Stimulated activated CD4-positive, alpha-beta T cell treated with anti-CD3 and anti-CD28 coated beads, Interleukin-4, amount 100 ng/mL, for 24 hours (primary cell): ENCODE data around the gene MFNG.
"Not testable (repeated sequence)": the region's sequence is repeated elsewhere in the genome, so short reads cannot be mapped to it uniquely, and the experiment has no call there.

Experiments
- DNase-seq: peaks from one replicate; pipeline ENCODE4 v3.0.0-alpha.2; 2020

The MFNG gene, protein sequence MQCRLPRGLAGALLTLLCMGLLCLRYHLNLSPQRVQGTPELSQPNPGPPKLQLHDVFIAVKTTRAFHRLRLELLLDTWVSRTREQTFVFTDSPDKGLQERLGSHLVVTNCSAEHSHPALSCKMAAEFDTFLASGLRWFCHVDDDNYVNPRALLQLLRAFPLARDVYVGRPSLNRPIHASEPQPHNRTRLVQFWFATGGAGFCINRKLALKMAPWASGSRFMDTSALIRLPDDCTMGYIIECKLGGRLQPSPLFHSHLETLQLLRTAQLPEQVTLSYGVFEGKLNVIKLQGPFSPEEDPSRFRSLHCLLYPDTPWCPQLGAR

DNA sequence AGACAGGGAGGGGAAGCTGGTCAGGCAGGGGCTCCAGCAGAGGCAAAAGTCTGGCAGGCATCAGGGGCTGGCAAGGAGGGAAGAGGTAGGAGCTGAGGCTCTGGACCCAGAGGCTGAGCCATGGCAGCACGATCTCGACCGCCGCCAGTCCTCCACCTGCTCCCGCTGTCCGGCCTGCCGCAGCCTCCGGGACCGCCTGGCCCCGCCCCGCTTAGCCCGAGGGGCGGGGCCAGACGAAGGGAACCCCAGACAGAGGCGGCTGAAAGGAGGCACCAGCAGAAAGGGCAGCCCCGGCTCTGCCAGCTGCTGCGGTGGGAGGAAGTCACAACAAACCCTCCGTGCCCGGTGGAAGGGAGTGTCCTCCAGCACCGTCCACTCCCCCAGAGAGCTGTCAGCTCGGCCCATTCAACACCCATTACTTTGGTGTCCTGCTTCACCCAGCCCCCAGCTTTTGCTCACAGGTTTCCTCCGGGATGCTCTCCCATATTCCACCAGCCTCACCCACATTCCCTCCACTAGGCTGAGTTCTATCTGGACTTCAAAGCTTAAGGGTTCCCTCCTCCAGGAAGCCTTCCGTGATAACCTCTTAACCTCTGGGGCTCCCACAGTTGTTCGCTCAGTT lies at the start of gene MFNG:
MFNG (minus strand) TSS at position 161 of the 622 bp plus-strand sequence. CDS start 207 bp downstream, outside the sequence.
- DNase-seq, result peak; percentile 74

DNA sequence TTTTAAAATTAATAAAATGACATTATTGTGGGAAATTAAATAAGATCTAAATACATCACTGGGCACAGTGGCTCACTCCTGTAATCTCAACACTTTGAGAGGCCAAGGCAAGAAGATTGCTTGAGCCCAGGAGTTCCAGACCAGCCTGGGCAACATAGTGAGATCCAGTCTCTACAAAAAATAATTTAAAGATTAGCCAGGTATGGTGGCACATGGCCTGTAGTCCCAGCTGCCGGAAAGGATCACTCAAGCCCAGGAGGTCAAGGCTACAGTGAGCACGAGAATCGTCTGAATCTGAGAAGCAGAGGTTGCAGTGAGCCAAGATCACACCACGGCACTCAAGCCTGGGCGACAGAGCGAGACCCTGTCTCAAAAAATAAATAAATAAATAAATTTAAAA lies 49.0 kb upstream of the MFNG start:
- DNase-seq, result no peak

DNA sequence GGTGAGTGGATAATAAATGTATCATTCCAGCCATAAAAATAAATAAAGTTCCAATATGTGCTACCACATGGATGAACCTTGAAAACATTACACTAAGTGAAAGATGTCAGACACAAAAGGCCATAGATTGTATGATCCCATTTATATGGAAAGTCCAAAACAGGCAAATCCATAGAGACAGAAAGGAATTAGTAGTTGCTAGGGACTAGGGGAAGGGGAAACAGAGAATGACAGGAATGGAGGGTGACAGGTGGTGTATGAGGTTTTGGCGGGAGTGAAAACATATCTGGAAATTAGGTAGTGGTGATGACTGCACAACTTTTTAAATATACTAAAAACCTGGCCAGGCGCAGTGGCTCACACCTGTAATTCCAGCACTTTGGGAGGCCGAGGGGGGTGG lies 48.3 kb upstream of the MFNG start:
- DNase-seq, result no peak

DNA sequence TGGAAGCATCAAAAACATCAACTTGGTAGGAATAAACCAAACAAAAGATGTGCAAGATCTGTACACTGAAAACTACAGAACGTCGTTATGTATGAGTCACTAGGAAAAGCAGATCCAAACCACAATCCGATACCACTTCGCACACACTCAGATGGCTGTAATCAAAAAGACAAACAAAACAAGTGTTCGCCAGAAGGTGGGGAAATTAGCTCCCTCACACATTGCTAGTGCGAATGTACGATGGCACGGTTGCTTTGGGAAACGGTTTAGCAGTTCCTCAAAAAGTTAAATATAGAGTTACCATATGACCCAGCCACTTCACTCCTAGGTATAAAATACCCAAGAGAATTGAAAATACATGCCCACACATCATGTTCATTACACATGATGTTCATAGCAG lies 47.8 kb upstream of the MFNG start:
- DNase-seq, result peak; percentile 14

DNA sequence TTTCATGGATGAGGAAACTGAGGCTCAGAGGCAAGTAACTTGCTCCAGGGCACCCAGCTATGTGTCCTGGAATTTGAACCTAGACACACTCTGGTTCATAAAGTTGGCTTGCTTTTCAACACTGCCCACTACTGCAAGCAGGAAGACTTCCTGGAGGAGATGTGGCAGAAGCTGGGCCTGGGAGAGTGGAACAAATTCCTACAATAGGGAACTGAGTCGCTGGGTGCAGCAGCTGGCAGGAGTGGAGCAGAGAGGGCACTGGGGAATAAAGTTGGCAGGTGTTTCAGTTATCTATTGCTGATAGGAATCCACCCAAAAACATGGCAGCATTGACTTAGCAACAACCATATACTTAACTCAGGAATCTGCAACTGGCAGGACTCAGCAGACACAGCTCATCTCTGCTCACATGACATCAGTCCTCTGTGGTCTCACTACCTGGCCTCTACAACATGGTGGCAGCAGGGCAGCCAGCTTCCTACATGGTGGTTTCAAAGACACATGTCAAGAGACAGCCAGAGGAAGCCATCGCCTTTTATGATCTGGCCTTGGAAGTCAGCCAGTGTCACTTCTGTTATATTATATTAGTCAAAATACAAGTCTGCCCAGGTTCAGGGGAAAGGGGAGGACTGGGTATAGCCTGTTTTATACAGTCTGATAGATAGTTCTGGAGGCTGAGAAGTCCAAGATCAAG lies 43.6 kb upstream of the MFNG start:
- DNase-seq, result no peak

DNA sequence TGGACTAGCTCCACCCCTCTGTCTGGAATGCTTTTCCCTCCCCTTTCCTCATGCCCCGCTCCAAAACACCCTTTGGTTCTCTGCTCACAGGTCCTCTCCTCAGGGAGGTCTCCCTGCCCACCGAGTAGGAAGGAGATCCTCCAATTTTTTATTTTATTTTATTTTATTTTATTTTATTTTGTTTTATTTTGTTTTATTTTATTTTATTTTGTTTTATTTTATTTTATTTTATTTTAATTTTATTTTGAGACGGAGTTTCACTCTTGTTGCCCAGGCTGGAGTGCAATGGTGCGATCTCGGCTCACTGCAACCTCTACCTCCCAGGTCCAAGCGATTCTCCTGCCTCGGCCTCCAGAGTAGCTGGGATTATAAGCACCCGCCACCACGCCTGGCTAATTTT lies 41.8 kb upstream of the MFNG start:
- DNase-seq, result not testable (repeated sequence)

DNA sequence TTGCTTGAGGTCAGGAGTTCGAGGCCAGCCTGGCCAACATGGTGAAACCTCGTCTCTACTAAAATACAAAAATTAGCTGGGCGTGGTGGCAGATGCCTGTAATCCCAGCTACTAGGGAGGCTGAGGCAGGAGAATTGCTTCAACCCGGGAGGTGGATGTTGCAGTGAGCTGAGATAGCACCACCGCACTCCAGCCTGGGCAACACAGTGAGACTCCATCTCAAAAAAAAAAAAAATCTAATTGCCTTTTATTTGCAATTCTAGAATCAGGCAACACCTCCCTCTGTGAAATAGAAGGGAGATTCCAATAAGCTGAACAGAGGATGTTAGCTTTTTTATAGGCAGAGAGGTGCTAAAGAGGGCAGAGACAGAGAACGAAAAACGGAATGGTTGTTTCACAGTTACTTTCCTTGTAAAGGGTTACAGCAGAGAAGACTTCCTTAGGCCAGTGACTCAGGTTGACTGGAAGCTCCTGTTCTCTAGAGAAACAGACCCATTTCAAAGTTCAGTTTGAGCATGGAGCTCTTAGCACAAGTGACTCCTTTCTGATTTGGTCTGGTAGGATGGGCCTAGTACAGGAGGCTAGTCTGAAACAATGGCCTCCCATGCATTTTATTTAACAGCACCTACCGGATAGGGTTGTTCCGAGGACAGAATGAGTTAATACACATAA lies 41.0 kb upstream of the MFNG start:
- DNase-seq, result not testable (repeated sequence)

DNA sequence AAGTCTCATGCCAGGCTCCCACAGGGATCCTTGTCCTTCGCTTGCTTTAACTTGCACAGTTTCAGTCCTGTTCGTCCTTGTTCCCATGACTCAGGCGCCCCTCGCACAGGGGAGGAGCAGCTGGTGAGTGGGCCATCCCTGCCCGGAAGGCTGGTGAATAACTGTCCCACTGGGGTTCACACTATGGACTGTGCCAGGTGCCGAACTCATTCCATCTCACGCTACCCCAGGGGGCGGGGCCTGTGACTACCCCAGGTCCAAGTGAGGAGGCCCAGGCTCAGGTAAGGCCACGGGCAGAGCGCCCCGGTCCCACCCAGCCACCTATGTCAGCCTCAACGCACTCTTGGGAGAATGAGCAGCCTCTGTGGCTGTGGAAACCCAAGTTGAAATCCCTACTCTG lies 40.2 kb upstream of the MFNG start:
- DNase-seq, result no peak

DNA sequence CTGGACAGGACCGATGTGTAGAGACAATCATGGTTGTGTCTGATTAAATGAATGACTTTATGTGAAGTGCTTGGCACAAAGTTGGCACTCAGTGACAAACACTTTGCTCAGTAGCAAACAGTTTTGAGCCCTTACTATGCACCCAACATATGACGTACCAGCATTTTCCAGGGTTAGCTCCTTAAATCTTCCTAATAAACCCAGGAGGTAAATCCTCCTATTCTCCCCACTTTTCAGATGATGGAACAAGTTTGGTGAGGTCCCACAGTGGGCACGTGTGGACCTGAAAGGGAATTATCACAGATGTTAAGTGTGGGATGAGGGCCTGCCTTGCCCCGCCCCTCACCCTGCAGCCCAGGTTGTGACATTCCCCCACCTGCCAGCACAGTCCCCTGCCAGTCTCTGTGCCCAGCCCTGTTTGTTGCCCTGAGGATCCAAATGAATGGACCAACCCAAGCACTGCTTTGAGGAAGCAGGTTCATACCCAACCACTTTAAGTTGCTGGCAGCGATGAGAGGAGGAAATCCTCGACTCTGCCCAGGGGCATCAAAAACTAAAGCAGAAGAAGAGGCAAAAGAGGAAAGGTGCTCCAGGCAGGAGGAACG lies 39.7 kb upstream of the MFNG start:
- no peak for DNase-seq

DNA sequence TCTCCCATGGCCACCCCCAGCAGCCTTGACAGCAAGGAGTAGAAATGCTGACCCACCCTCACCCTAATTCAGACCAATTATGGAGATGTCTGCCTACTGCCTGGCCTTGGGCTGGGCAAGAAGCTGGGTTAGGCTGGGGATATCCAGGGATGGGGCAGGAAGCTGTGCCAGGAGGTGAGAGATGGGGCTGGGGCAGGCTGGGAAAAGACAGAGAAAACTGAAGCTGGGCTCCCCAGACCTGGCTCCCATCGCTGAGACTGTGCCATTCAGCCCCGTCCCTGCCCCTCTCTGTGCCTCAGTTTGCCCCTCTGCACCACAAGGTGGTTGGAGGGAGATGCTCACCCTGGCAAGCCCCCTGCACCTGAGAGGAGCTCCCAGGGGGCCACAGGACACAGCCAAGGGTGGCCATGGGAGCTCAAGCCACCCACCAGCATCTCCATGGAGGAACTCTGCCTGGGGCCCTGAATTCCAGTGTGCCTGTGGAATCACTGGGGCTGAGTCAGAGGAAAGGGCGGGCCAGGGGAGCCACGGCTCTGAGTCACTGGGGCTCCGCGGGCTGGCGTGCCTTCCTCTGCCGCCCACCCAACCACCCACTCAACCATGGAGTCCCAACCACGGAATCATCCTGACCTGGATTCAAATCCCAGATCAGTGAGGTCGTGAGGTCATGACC lies 39.0 kb upstream of the MFNG start:
- DNase-seq, result no peak

DNA sequence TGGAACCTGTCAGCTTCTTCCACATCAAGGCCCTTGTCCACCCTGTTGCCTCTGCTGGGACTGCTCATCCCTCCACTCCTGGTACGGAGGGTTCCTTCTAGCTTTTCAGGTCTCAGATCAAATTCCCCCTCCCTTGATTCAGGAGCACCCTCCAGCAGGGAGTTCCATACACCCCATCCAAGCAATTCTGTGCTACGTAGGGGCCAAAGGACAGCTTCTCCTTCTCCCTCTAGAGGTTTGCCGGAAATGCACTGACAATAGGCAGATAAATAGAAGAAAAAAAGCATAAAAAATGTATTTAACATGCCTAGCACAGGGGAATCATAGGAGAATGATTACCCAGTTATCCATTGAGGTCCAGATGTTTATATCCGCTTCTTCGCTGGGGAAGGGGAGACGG lies 36.3 kb upstream of the MFNG start:
- DNase-seq, result no peak

DNA sequence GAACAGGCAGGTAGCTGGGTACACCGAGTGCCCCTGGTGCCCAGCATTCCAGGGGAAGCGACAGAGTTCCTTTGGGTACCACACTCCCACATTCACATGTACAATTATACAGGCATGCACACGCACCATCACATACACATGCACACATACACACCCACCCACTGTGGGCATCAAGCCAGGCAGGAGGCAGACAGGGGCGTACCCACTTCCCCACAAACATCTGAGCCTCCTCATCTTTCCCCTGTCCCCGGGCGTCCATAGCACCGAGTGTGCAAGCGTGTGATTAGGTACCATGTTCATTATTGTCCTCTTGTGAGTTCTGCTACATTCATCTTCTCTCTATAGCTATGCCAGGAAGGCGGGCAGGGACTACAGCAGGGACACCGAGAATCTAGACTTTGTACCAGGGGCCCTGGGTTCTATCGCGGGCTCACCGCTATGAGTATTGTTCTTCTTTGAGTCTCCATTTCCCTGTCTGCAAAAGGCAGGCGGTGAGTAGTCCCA lies 35.1 kb upstream of the MFNG start:
- DNase-seq, result no peak

DNA sequence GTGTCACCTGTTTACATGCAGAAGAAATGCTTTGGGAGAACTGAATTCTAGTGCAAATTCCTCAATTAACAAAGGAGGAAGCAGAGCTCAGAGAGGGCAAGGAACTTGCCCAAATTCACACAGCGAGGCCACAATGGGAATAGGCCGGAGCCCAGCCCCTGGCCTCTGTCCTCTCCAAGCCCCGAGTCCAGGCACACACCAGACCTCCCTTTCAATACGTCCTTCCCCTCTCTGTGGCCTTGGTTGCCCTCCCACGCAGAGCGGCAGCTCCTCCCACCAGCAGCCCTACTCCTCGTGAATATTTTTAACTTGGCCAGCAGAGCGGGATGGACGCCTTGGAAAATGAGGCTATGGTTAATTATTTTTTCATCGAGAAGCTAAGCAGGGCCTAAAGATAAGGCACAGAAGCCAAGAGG lies 34.6 kb upstream of the MFNG start:
- DNase-seq, result no peak

DNA sequence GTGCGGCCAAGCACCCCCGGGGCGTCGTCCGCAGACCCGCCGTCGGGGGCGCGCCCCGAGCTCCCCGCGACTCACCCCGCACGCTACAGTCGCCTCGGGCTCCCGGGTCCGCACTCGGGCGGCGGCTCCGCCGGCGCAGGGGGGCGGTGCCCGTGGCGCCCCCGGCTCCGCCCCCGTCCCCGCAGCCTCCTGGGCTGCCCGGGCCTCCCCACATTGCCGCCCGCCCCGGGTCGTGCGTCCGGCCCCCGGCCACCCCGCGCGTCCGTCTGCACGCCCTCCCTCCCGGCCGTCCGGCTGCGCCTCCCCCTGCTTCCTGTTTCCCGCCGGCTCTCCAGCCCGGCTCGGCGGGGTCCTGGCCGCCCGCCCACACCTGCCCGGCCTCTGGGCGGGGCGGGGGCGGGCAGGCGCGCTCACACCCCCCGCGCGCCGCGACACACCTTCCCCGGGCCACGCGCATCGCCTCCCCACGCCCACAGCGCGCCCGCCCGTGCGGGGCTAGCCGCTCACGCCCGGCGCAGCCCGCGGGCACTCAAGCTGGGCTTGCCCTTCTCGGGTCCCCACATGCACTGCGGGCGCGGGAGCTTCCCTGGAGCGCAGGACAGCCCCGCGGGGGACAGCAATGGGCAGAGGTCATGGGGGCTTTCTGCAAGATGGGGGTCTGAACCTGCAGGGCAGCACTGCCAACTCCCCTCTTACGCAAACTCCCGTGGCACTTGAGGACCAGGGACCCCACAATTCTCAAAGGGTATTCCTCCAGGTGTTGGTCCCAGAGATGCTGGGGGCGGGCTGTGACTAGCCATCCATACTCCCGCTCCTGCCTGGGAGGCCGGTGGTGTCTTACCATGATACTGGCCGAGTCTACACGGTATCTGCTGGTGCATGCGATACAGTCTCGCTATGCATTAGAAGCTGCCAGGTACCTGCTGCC lies 33.3 kb upstream of the MFNG start, which contains the start of gene CARD10:
CARD10 (minus strand) TSS at position 148 of the 928 bp plus-strand sequence. CDS start 215 bp downstream, outside the sequence.
- no peak for DNase-seq

DNA sequence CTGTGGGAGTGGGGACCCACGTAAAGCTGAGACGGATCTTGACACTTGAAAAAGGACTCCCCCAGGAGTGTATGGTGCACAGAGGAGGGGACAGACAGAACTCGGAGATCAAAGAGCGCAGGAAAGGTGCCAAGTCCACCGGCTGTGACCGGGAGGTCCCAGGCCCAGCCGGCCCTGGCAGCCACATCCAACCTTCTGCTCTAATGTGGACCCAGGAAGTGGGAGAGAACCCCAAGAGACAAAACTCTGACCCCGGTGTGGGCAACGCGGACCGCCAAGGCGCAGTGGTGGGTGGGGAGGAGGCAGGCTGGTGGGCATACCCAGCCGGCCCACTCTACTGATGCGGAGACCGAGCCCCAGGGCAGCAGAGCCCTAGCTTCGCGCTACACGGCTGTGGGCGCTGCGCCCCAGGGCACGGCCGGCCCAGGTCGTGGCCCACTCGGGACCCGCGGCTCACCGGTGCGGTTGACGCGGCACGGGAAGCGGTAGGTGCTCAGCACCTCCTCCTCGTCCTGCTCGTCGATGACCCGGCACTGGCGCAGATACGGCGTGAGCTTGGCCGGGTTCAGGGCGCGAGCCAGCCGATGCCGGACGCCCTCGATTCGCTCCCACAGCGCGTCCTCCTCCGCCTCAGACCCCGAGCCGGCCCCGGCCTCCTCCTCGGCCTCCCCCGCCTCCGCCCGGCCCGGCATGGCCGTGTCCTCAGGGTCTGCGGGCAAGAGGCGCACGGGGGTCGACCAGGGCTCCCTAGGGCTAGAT lies 32.5 kb upstream of the MFNG start:
- DNase-seq, result no peak

DNA sequence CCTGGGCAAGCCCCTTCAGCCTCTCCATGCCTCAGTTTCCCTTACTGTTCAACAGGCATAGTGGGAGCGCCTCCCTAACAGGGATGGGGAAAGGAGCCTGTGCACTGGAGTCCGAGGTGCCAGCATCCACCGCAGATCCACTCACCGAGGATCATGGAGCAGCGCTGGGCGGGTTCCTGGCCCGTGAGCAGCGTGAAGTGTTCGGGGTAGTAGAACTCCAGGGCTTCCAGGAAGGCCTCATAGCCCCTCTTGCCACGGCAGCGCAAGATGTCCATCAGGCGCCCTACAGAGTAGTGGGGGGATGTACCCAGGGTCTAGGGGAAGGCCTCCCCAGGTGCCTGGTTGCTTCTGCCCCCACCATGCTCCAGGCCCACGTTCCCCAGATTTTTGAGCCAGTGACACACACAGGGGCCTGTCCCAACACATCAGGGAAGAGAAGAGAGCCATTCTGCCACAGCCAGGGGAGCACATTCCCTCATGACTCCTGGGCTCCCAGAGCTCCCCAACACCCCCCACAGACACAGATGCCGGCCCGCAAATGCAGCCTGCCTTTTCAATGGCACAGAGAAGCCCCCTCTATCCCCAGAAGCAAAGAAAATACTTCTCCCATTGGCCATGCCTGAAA lies 31.8 kb upstream of the MFNG start:
- DNase-seq, result no peak

DNA sequence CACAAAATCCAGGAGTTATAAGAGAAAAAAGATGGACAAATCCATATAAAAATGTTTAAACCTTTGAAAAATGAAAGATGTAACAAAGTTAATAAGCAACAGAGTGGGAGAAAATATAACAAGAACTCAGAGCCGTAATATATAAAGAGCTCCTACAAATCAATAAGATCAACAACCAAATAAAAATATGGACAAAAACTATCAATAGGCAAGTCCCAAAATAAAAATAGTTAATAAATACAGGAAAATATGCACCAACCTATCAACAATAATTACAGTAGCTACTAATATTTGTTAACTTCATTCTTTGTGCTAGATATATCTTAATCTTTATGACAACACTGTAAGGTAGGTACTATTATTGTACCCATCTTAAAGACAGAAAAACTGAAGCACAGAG lies 30.3 kb upstream of the MFNG start:
- no peak for DNase-seq

DNA sequence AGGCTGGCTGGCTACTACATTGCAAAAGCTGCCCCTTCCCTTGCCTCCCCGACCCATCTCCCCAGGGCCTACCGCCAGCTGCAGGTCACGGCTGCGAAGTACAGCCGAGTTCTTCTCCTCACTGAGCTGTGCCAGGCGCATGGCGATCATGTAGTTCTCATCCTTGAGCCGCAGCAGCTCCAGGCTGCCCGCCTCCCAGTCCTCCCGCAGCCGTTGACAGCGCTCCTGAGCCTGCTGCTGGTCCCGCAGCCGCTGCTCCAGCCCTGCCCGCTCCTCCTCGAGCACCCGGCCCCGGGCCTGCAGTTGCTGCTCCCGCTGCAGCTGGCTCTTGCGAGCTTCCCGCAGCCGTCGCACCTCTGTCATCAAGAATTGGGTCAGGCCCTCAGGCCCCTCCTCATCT lies 29.7 kb upstream of the MFNG start:
- no peak for DNase-seq

DNA sequence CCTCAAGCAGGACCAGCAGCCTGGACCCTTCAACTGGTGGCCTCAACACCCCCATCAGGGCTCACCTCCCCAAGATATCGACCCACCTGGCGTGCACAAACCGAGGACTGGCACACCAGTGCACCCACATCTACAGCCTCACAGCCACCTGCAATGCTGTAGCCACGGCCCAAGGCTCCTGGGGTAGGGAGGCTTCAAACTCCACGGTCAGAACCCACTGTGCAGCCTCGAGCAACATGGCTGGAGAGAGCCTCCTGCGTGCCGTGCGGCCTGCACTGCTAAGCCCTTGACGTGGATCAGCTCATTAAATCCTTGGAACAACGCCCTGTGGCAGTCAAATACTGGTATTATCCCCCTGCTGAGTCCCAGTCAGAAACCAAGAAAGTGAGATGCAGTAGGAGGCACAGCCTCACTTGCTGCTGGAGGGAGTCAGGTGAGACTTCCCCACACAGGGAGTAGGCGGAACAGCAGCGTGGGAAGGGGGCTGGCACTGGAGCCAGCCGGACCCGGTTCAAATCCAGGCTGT lies 28.4 kb upstream of the MFNG start:
- DNase-seq, result no peak
